ENCODE data around the gene AUTS2.

DNA sequence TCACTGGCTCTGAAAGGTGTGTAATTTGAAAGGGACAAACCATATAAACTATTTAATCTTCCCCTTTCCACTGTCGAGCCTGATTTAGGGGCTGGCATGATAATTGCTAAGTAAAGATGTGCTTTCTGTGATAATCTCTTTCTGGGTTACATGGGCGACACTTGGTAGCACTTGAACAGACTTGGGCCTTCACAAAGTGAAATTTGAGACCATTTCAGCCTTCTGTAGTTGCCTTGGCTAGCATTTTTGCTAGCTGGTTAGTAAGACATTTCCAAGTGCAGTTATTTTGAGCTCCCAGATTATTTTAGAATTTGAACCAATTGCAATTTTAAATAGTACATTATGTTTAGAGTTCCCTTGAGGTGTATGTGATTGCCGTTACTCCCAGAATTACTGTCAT, 1101.0 kb downstream of the AUTS2 start:
- TF ChIP-seq CTCF (IDR thresholded peaks at IDR 0.05) (no peak), POLR2A (IDR thresholded peaks at IDR 0.05) (no peak), POLR2AphosphoS5 (IDR thresholded peaks at IDR 0.05) (no peak)
